Endothelial cell of umbilical vein (primary cell): Measurements from ENCODE around the gene LIMK2. TPM values are rescaled to one million over a fixed set of nuclear protein-coding genes. Genes with fewer than 3 reads are reported as not detected.

Experiments used
- BruUV-seq: library from RNA; stranded (reverse); fragments of 400-500 nt; replicated peaks from 2 replicates; lab custom pipeline; 2021; lab: Mats Ljungman, UMichigan
- CTCF ChIA-PET: fragments of 300-600, 350-600 bp; sonication (Branson Sonifier 250); formaldehyde crosslinking; loops from one replicate; lab custom pipeline; 2021; ENCODE audit warnings: antibody characterized with exemption, inconsistent platforms; lab: Charles Lee
- POLR2A ChIA-PET: fragments of 300-600, 350-600 bp; sonication (Branson Sonifier 250); formaldehyde crosslinking; loops from one replicate; lab custom pipeline; 2021; ENCODE audit warnings: antibody characterized with exemption, inconsistent platforms; lab: Charles Lee
- DNase-seq: peaks from one replicate; pipeline ENCODE4 v3.0.0-alpha.2; 2011; ENCODE audit warnings: low read depth, low spot score
- FAIRE-seq: peaks from 2 replicates; lab custom pipeline; 2011; peaks lifted over from hg19 to GRCh38; lab: Jason Lieb, UNC
- H2AFZ ChIP-seq: 2 replicates; pipeline ENCODE4 v1.6.0; 2012; ENCODE audit warnings: low read depth, low read length, control low read depth, inconsistent platforms
- H3K27ac ChIP-seq: 2 replicates; pipeline ENCODE4 v1.5.1; 2011; ENCODE audit warnings: low read depth, mild to moderate bottlenecking, control low read depth, low read length, moderate library complexity; ENCODE audit not compliant: insufficient read depth
- H3K27me3 ChIP-seq, 2 experiments: 2 replicates each; pipeline versions ENCODE4 v1.6.0 to v1.6.1; 2011; ENCODE audit warnings: low read length in 2 of 2, mixed read lengths in 1 of 2; ENCODE audit not compliant: control insufficient read depth in 2 of 2, insufficient read depth in 2 of 2
- H3K36me3 ChIP-seq, 2 experiments: 2 replicates in 1 of 2; 3 replicates in 1 of 2; pipeline ENCODE4 v1.5.1; 2011; ENCODE audit warnings: low read length in 2 of 2, mild to moderate bottlenecking in 1 of 2, moderate library complexity in 1 of 2; ENCODE audit not compliant: control insufficient read depth in 2 of 2, insufficient read depth in 2 of 2; ENCODE audit errors: extremely low read depth in 1 of 2
- H3K4me1 ChIP-seq: 3 replicates; pipeline ENCODE4 v1.5.1; 2011; ENCODE audit warnings: mild to moderate bottlenecking, low read length; ENCODE audit not compliant: control insufficient read depth, insufficient read depth; ENCODE audit errors: extremely low read depth
- H3K4me2 ChIP-seq: 2 replicates; pipeline ENCODE4 v1.6.1; 2011; ENCODE audit warnings: low read length, control low read depth, mixed read lengths; ENCODE audit not compliant: insufficient read depth
- H3K4me3 ChIP-seq, 3 experiments: fragments of 200-600 bp in 1 of 3; sonication (generic), shearing (Covaris generic) in 1 of 3; replicated peaks in 1 of 3; 2 replicates each; pipeline ENCODE4 v1.5.1; 2011 to 2016; ENCODE audit warnings: control low read depth in 3 of 3, low read length in 3 of 3, mild to moderate bottlenecking in 2 of 3, inconsistent platforms in 1 of 3, low read depth in 1 of 3, moderate library complexity in 1 of 3; ENCODE audit not compliant: insufficient read depth in 1 of 3
- H3K79me2 ChIP-seq: 2 replicates; pipeline ENCODE4 v1.6.0; 2012; ENCODE audit warnings: low read length, inconsistent platforms; ENCODE audit not compliant: control insufficient read depth, insufficient read depth
- H3K9ac ChIP-seq: replicated peaks from 2 replicates; pipeline ENCODE3; 2011; ENCODE audit warnings: low read length, control low read depth; ENCODE audit not compliant: insufficient read depth; ENCODE audit errors: extremely low read depth
- H3K9me1 ChIP-seq: replicated peaks from 3 replicates; pipeline ENCODE4 v1.6.0; 2011; ENCODE audit warnings: mild to moderate bottlenecking, low read length; ENCODE audit not compliant: control insufficient read depth, insufficient read depth; ENCODE audit errors: extremely low read depth
- H3K9me3 ChIP-seq: replicated peaks from 2 replicates; pipeline ENCODE4 v1.5.1; 2012; ENCODE audit warnings: low read length, inconsistent platforms; ENCODE audit not compliant: control insufficient read depth, insufficient read depth
- H4K20me1 ChIP-seq: replicated peaks from 2 replicates; pipeline ENCODE3; 2011; ENCODE audit warnings: mild to moderate bottlenecking, low read length; ENCODE audit not compliant: control insufficient read depth, insufficient read depth; ENCODE audit errors: extremely low read depth
- CTCF ChIP-seq, 2 donors: IDR thresholded peaks; 1 replicate in 1 of 2; 2 replicates in 1 of 2; pipeline ENCODE4 v1.5.1; 2011; ENCODE audit warnings: low read length in 2 of 2, mild to moderate bottlenecking in 2 of 2, moderate library complexity in 2 of 2, control low read depth in 1 of 2, inconsistent platforms in 1 of 2, low read depth in 1 of 2; ENCODE audit not compliant: insufficient read depth in 1 of 2; ENCODE audit errors: extremely low read depth in 1 of 2
- EZH2 ChIP-seq: IDR thresholded peaks from 2 replicates; pipeline ENCODE4 v1.6.1; 2012; ENCODE audit warnings: borderline replicate concordance, low read depth, mild to moderate bottlenecking, moderate library complexity, low read length, inconsistent platforms; ENCODE audit not compliant: severe bottlenecking
- FOS ChIP-seq: IDR thresholded peaks from 2 replicates; pipeline ENCODE4 v1.6.1; 2011; ENCODE audit warnings: mild to moderate bottlenecking, low read length, moderate library complexity, borderline replicate concordance; ENCODE audit not compliant: insufficient read depth
- GATA2 ChIP-seq: IDR thresholded peaks from 2 replicates; pipeline ENCODE4 v1.7.0; 2011; ENCODE audit warnings: low read depth, mild to moderate bottlenecking, moderate library complexity, mixed read lengths, low read length; ENCODE audit not compliant: insufficient read length, insufficient read depth
- JUN ChIP-seq: IDR thresholded peaks from 2 replicates; pipeline ENCODE4 v1.6.1; 2011; ENCODE audit warnings: borderline replicate concordance, low read depth; ENCODE audit not compliant: insufficient read length, insufficient read depth
- MAX ChIP-seq: IDR thresholded peaks from 2 replicates; pipeline ENCODE4 v1.6.1; 2011; ENCODE audit not compliant: insufficient read depth, insufficient read length
- MYC ChIP-seq: IDR thresholded peaks from one replicate; pipeline ENCODE4 v1.6.1; 2011; ENCODE audit warnings: mild to moderate bottlenecking, low read depth, low read length
- POLR2A ChIP-seq: IDR thresholded peaks from 2 replicates; pipeline ENCODE4 v1.6.1; 2012; ENCODE audit warnings: low read depth, mild to moderate bottlenecking, control low read depth, low read length
- POLR2AphosphoS5 ChIP-seq: IDR thresholded peaks from 2 replicates; pipeline ENCODE4 v1.6.1; 2012; ENCODE audit warnings: low read depth, mild to moderate bottlenecking, control low read depth, low read length, moderate library complexity; ENCODE audit not compliant: insufficient read depth
- dilution Hi-C: fragments of 300-500 bp; cut with MboI; formaldehyde crosslinking; loops from one replicate; pipeline ENCODE4 v1.15.0; 2019; ENCODE audit warnings: low sequenced_read_pairs; ENCODE audit not compliant: extremely low pct_ligation_motif_present
- intact Hi-C: fragments of 100-400 bp; cut with micrococcal nuclease; formaldehyde crosslinking; loops from one replicate; pipeline ENCODE4 v1.10.0; 2022
- polyA plus RNA-seq, 4 experiments: library from polyadenylated mRNA; depleted of rRNA in 3 of 4; stranded (reverse) in 3 of 4; unstranded in 1 of 4; fragments of >200 nt; gene quantifications; 2 replicates each; pipeline versions ENCODE4 v1.2.1 to v1.2.3, GENCODE V29; 2011 to 2012; ENCODE audit warnings: missing spikeins in 1 of 4
- total RNA-seq: library from RNA; stranded (reverse); gene quantifications from 2 replicates; pipeline ENCODE4 v1.2.3, GENCODE V29; 2021

The LIMK2 gene
- total and polyA plus RNA-seq, 2 donors (not counting 3 experiments of a cell fraction or from before 2014, with no cell fraction given): 23.2 to 76.7 TPM

- CTCF ChIA-PET: interaction anchor here (1.5 kb wide), 1 partner anchor 15 kb away, joined by 5 read pairs; no protein-coding TSS in a partner anchor
- Histone ChIP-seq H3K9ac (no peak overlapping the region), H3K4me1 (no peaks in the 10 kb centered on the region), H3K36me3 (peaks cover 0 to 5% of the 10 kb centered on the region in 2 experiments), H3K27ac (no peak overlapping the region), H3K9me3 (no peaks in the 10 kb centered on the region), H3K4me3 (no peak overlapping the region), H3K79me2 (no peaks in the 10 kb centered on the region), H3K27me3 (no peaks in the 10 kb centered on the region), H3K4me2 (no peak overlapping the region), H4K20me1 (no peaks in the 10 kb centered on the region), H3K9me1 (no peaks in the 10 kb centered on the region), H2AFZ (no peak overlapping the region)
- dilution Hi-C loops (no loop called here), intact Hi-C loops (no loop called here)
- DNase-seq (no peak), FAIRE-seq (no peak)
- no TSS peak for BruUV-seq
- TF ChIP-seq POLR2AphosphoS5 (no peak), POLR2A (no peak), JUN (no peak), EZH2 (no peak), MAX (no peak), CTCF (IDR thresholded peaks at IDR 0.05; ENCODE audit: extremely low read depth in 1 of 2, insufficient read depth in 1 of 2, low read depth in 1 of 2, low read length in 2 of 2) (no peak), GATA2 (no peak), FOS (no peak), MYC (no peak)
- POLR2A ChIA-PET: no interaction called here
Observed at GRCh38 chr22:31185056-31185455, 27.0 kb upstream of the LIMK2 start.
